T47D (cell line): Measurements from ENCODE around the gene CCDC127.
"Not testable (repeated sequence)": the region's sequence is repeated elsewhere in the genome, so short reads cannot be mapped to it uniquely, and the experiment has no call there.

Experiments used
- DNase-seq, 2 experiments: peaks; one replicate each; pipeline versions ENCODE4 v3.0.0 to v3.0.0-alpha.2; 2011 to 2012; ENCODE audit warnings: low read depth in 1 of 2, low spot score in 1 of 2
- JUND ChIP-seq: IDR thresholded peaks from 2 replicates; pipeline ENCODE4 v1.6.1; 2012; ENCODE audit warnings: low read depth
- in situ Hi-C: cut with HindIII; loops from 2 replicates; pipeline ENCODE4 v1.10.0; 2016; ENCODE audit warnings: low sequenced_read_pairs, low pct_unique_long_range_greater_than_20kb

CCDC127 gene

DNA sequence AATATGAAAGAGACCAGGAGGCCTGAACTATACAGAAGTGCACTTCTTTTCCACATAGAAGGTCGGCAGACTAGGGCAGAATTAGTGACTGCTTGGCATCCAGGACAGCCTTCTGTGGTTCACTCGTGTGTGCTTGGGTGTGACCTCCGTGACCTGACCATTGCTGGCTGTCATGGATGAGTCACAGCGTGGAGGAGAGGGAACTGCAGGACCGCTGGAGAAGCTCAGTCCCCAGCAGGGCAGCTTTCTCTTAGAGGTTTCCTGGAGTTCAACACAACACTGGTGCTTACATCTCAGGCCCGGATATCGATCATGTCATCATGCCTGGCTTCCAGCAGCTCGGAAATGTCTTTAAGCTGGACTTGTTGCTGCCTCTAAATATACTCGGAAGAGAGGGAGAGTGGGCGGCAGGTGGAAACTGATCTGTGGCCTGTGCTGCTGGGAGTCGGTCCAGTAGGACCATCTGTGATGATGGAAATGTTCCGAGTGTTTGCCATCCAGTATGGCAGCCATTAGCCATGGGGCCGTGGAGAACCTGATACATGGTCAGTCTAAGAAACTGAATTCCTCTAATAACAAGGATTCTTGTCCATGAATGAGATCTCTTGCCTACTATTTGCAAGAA lies 23.2 kb upstream of the CCDC127 start:
- in situ Hi-C loops, DNase-seq: not testable (repeated sequence)

DNA sequence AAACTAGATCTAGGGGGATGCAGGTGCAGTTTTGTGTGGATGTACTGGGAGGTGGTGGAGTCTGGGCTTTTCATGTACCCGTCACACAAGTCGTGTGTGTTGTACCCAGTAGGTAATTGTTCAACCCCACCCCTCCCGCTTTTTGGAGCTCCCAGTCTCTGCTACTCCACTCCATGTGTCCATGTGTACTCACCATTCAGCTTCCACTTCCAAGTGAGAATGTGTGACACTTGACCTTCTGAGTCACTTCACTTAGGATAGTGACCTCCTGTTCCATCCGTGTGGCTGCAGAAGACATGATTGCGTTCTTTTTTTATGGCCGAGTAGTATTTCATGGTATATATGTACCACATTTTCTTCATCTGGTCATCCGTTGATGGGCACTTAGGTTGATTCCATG lies 22.6 kb upstream of the CCDC127 start:
- DNase-seq, in situ Hi-C loops: not testable (repeated sequence)

DNA sequence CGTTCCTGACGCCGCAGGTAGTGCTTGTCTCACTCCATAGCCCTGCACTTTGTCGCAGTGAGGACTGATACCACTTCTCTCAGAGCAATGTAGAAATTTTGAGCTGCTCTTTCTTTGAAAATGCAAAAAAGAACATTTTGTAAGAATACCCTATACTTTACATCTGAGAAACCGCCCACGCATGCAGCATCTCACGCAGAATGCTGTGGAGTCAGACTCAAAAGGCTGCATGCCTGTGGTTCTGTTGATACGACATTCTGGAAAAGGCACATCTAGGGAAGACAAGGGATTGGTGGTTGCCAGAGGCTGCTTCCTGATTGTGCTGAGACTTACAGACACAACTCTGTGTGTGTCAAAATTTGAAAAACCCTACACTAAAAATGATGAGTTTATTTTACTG lies 20.0 kb upstream of the CCDC127 start:
- in situ Hi-C loops, DNase-seq: not testable (repeated sequence)

DNA sequence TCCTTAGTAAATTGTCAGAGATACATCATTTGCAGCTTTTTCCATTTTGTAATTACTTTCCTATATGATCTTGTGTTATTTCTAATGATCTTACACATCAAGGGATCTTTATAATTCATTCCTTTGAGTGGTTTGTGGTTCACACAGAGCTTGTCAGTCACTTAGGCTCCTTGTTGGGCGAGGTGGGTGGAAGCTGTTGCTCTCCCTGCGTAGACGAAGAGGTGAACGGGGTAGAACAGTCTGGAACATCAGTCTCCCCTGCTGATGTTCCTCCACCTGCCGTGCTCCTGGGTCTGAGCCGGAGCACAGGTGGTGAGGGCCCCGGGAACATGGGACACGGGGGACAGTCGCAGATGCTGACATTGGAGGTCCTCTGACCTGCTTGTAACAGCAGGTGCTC lies 17.6 kb upstream of the CCDC127 start:
- in situ Hi-C loops, DNase-seq: not testable (repeated sequence)

DNA sequence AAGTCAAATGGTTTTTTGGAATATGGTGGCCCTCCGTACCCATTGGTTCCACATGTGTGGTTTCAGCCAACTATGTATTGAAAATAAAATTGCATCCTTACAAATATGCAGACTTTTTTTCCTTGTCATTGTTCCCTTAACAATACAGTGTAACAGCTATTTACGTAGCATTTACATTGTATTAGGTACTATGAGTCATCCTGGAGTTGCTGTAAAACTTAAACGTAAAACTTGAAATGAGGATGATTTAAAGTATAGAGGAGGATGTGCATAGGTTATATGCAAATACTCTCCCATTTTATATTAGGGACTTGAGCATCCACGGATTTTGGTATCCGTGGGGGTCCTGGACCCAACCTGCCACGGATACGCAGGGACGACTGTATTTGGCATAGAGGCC lies 16.5 kb upstream of the CCDC127 start:
- no peak for TF ChIP-seq JUND
- DNase-seq, result no peak
- in situ Hi-C loops, result no loop called here

DNA sequence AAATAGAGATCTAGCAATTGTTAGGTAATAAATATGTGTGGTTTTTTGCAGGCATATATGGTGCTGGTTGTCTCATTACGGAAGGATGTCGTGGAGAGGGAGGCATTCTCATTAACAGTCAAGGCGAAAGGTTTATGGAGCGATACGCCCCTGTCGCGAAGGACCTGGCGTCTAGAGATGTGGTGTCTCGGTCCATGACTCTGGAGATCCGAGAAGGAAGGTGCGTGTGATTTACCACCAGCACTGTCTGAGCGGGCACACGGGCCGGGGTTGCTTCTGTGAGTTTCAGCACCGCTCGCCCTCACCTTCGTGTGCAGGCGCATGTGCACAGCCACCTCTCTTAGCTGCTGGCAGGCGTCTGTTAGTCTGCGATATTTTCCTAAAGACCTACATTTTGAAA lies 15.5 kb upstream of the CCDC127 start:
- in situ Hi-C loops, DNase-seq: not testable (repeated sequence)

DNA sequence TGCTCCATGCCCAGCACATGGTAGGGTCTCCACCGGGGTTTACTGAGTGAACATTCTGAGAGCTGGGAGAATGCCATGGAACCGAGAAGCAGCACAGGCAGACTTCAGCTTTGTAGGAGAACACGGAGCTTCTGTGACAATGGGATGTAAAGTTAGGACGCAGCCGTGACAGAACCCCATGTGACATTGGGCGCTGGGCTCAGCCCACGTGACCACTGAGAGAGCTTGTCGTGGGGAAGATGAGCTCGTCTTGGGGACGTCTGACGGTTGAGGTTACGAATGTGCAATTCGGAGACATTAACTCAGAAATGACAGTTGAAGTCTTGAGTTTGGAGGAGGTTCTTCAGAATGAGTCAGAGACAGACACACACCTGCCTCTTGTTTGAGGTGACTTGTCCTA lies 13.7 kb upstream of the CCDC127 start:
- no peak for TF ChIP-seq JUND
- DNase-seq, result no peak
- in situ Hi-C loops, result no loop called here

DNA sequence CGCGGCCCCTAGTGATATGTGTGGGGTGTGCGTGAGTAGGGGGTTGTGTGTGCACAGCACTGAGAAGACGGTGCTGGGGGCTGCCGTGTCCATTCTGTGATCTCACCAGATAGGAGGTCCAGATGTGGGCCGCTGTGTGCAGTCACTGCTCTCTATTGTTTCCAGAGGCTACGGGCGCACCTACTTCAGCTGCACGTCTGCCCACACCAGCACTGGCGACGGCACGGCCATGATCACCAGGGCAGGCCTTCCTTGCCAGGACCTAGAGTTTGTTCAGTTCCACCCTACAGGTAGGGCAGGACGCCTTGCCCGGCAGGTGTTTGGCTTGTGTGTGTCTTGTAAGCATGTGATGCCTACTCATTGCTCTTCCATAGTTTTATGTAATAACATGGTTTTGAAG lies 12.8 kb upstream of the CCDC127 start:
- no peak for TF ChIP-seq JUND
- in situ Hi-C loops, result no loop called here
- no peak for DNase-seq

DNA sequence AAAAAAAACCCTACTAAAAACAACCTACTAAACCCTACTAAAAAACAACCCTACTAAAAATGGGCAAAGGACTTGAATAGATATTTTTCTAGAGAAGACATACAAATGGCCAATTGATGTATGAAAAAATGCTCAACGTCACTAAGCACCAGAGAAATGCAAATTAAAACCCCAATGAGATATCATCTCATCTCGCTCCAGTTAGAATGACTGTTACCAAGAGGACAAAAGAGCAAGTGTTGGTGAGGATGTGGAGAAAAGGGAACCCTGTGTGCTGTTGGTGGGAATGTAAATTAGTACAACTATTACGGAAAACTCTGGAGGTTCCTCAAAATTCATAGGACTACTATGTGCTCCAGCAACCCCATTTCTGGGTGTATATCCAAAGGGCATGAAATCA lies 10.9 kb upstream of the CCDC127 start:
- no peak for DNase-seq
- in situ Hi-C loops, result no loop called here
- no peak for TF ChIP-seq JUND

DNA sequence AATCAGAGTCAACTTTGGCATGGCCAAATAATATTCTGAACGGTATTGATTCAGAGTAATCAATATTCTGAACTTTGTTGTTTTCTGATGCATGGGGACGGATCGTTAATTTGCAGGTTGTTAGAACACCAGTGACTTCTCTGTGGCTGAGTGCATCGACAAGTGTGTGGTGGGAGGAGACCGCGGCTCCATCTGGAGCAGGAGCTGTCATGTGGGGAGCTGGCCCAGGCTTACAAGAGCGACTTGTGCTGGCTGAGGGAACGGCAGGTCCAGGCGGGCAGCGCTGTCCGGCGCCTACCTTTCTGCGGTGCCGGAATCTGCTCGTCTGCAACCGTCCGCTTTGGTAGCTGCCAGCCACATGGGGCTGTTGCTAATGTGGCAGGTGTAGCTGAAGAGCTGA lies 9.4 kb upstream of the CCDC127 start:
- DNase-seq, in situ Hi-C loops: not testable (repeated sequence)

DNA sequence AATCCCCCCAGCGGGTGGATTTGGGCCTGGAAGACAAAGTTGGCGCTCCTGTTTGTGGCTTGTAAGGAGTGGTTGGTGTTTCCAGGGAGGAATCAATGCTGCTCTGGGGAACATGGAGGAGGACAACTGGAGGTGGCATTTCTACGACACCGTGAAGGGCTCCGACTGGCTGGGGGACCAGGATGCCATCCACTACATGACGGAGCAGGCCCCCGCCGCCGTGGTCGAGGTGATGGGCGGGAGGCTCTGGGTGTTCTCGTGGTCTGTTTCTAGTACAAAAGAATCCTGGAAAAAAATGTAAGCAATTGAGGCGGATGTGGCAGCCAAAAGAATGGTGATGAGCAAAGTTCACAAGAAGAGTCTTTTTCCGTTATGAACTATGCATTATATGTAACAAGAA lies 7.4 kb upstream of the CCDC127 start:
- in situ Hi-C loops, result no loop called here
- no peak for TF ChIP-seq JUND
- no peak for DNase-seq

DNA sequence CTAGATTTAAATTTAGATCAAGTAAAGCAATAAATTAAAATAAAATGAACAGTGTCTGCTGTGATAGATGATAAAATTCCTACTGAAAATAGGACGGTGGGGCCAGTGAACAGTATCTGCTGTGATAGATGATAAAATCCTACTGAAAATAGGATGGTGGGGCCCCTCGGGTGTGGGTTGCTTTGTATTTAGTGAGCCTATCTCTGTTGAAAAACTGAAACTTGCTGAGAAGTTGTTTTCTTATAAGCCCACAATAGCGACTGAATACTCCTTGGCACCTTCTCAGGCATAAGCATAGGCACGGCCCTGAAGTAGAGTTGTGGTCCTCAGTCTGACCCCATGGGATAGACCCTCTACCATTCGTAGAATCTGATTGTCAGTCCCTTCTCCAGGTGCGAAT lies 5.8 kb upstream of the CCDC127 start:
- no peak for DNase-seq
- in situ Hi-C loops, result no loop called here
- TF ChIP-seq JUND, result no peak

DNA sequence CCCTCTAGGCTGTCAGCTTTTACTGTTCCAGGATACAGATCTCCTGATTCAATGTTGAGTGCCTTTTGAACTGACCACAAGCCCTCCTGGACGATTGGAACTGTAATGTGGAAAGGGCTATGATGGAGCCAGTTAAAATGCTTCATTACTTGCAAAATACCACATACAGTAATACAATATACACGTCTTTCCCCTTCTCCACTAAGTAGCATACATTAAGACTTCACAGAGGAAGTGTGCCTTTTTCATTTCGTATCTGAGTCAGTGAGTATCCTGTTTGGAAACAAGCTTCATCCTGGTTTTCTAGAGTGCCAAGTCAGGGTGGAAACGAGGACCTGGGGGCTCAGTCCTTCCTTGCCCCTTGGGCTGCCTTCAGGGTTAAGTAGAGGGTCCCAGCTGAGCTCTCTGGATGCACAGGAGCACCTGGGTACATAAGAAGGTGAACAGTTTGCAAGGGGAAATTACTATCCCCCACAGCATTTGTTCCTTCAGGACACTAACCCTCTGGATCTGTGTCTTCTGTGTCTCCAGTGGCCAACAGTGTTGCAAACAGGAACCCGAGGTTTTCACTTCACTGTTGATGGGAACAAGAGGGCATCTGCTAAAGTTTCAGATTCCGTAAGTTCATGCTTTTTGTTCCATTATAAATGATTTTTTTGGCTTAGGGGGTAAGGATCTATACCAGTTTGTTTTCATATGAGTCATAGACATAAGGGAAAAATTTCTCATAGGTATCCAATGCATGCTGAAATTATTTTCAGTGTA lies 5.2 kb upstream of the CCDC127 start:
- in situ Hi-C loops, DNase-seq: not testable (repeated sequence)

DNA sequence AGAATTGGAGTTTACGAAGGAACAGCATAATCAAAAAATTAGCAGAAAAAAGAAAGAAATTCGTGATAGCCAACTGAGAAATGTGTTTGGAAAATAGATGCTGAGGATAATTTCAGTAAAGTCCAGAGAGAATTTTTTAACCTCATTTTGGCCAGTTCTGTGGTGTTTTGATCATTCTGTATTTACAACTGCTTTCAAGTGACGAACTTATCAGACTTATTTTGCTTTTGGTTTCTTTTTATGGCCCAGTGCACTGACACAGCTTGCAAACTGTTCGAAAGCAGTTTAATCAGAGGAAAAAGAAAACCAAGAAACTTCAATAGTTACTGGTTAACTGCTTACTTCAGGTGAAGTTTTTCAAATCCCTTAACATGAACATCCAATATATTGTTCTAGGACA lies 2.0 kb upstream of the CCDC127 start:
- no peak for DNase-seq
- in situ Hi-C loops, result no loop called here
- no peak for TF ChIP-seq JUND
